GM12878 (cell line): ENCODE measurements around the gene CFAP47. TPM values are rescaled to one million over a fixed set of nuclear protein-coding genes. Genes with fewer than 3 reads are reported as not detected.

Experiments
- ATAC-seq: fragments of 200-7000 bp; cut with Tn5 transposase; 3 replicates; pipeline ENCODE4 v1.9.1; 2020; ENCODE audit warnings: mild to moderate bottlenecking, moderate library complexity
- BruUV-seq: library from RNA; stranded (reverse); fragments of 400-500 nt; replicated peaks from 2 replicates; lab custom pipeline; 2021; lab: Mats Ljungman, UMichigan
- CTCF ChIA-PET: fragments of 300-600 bp; sonication (Branson Sonifier 250); formaldehyde crosslinking; extraction: SDS; loops from one replicate; lab custom pipeline; 2021; ENCODE audit warnings: inconsistent platforms; lab: Yijun Ruan, JAX
- POLR2A ChIA-PET: fragments of 350-600 bp; formaldehyde crosslinking; extraction: SDS; loops from one replicate; lab custom pipeline; 2021; ENCODE audit warnings: inconsistent platforms; lab: Charles Lee
- RAD21 ChIA-PET: fragments of 300-600 bp; sonication (Branson Sonifier 250); formaldehyde crosslinking; loops from one replicate; lab custom pipeline; 2023; ENCODE audit warnings: antibody characterized with exemption; ENCODE audit not compliant: unreplicated experiment; lab: Charles Lee
- SMC1A ChIA-PET: fragments of 300-600 bp; sonication (Branson Sonifier 250); formaldehyde crosslinking; loops from one replicate; lab custom pipeline; 2023; ENCODE audit not compliant: unreplicated experiment, uncharacterized antibody; lab: Charles Lee
- DNase-seq: peaks from one replicate; pipeline ENCODE4 v3.0.0-alpha.2; 2011; ENCODE audit warnings: low read depth, low spot score
- FAIRE-seq: peaks from 3 replicates; lab custom pipeline; 2011; peaks lifted over from hg19 to GRCh38; lab: Jason Lieb, UNC
- H2AFZ ChIP-seq: 2 replicates; pipeline ENCODE4 v1.6.0; 2011; ENCODE audit warnings: low read depth, low read length, control low read depth; ENCODE audit not compliant: control insufficient read depth
- H3K27ac ChIP-seq: 2 replicates; pipeline ENCODE4 v1.5.1; 2011; ENCODE audit warnings: control low read depth; ENCODE audit not compliant: control insufficient read depth, insufficient read depth
- H3K27me3 ChIP-seq, 2 experiments: replicated peaks in 1 of 2; 2 replicates each; pipeline versions ENCODE4 v1.6.0 to v1.6.1; 2011; ENCODE audit warnings: low read length in 1 of 2; ENCODE audit not compliant: control insufficient read depth in 2 of 2, insufficient read depth in 2 of 2
- H3K36me3 ChIP-seq, 2 experiments: 2 replicates each; pipeline ENCODE4 v1.5.1; 2011; ENCODE audit warnings: low read length in 1 of 2; ENCODE audit not compliant: control insufficient read depth in 2 of 2, insufficient read depth in 2 of 2
- H3K4me1 ChIP-seq: 2 replicates; pipeline ENCODE4 v1.6.1; 2011; ENCODE audit warnings: mild to moderate bottlenecking, low read length, moderate library complexity, mixed read lengths; ENCODE audit not compliant: control insufficient read depth, insufficient read depth
- H3K4me2 ChIP-seq: 2 replicates; pipeline ENCODE4 v1.6.0; 2011; ENCODE audit warnings: control low read depth; ENCODE audit not compliant: control insufficient read depth, insufficient read depth
- H3K4me3 ChIP-seq: fragments of 200-600 bp; sonication (generic); 2 replicates; pipeline ENCODE4 v1.5.1; 2016
- H3K79me2 ChIP-seq: 2 replicates; pipeline ENCODE4 v1.6.0; 2011; ENCODE audit warnings: low read length; ENCODE audit not compliant: control insufficient read depth, insufficient read depth
- H3K9ac ChIP-seq: 2 replicates; pipeline ENCODE4 v1.8.0; 2011; ENCODE audit warnings: low read length, control low read depth, mixed read lengths; ENCODE audit not compliant: control insufficient read depth, insufficient read depth
- H3K9me3 ChIP-seq: replicated peaks from 3 replicates; pipeline ENCODE4 v1.5.1; 2011; ENCODE audit warnings: mild to moderate bottlenecking, low read length; ENCODE audit not compliant: control insufficient read depth, insufficient read depth
- H4K20me1 ChIP-seq: 2 replicates; pipeline ENCODE4 v1.6.0; 2011; ENCODE audit not compliant: control insufficient read depth, insufficient read depth
- CREM ChIP-seq: IDR thresholded peaks from 2 replicates; pipeline ENCODE4 v1.6.1; 2014; ENCODE audit warnings: antibody characterized with exemption, low read depth
- HDAC2 ChIP-seq: fragments of 200-600 bp; sonication (generic); IDR thresholded peaks from 2 replicates; pipeline ENCODE4 v1.6.1; 2017
- HDAC6 ChIP-seq: fragments of 200-600 bp; sonication (generic); IDR thresholded peaks from one replicate; pipeline ENCODE4 v1.8.0; 2017; ENCODE audit warnings: antibody characterized with exemption; ENCODE audit not compliant: unreplicated experiment
- NFYA ChIP-seq: IDR thresholded peaks from 2 replicates; pipeline ENCODE4 v1.6.1; 2011; ENCODE audit warnings: low read depth, mild to moderate bottlenecking, low read length, improper control_type of control experiment, borderline replicate concordance
- NR2C1 ChIP-seq: fragments of 450-650 bp; IDR thresholded peaks from 2 replicates; pipeline ENCODE4 v1.6.1; 2017; ENCODE audit warnings: antibody characterized with exemption, mild to moderate bottlenecking, moderate library complexity
- RB1 ChIP-seq: fragments of 450-650 bp; formaldehyde crosslinking; IDR thresholded peaks from 2 replicates; pipeline ENCODE4 v1.6.1; 2017; ENCODE audit warnings: mild to moderate bottlenecking, borderline replicate concordance
- RCOR1 ChIP-seq: conservative IDR thresholded peaks from 2 replicates; pipeline ENCODE4 v1.6.1; 2012; ENCODE audit warnings: low read depth, low read length, improper control_type of control experiment
- SREBF2 ChIP-seq: IDR thresholded peaks from 2 replicates; pipeline ENCODE4 v1.6.1; 2012; ENCODE audit warnings: mild to moderate bottlenecking, low read length
- STAT3 ChIP-seq: IDR thresholded peaks from 2 replicates; pipeline ENCODE4 v1.6.1; 2011; ENCODE audit warnings: low read depth, low read length, improper control_type of control experiment
- TCF3 ChIP-seq: IDR thresholded peaks from 2 replicates; pipeline ENCODE4 v1.6.1; 2012; ENCODE audit warnings: low read depth, mild to moderate bottlenecking, low read length, borderline replicate concordance; ENCODE audit not compliant: insufficient read depth
- TCF7 ChIP-seq: IDR thresholded peaks from 2 replicates; pipeline ENCODE4 v1.6.1; 2014; ENCODE audit warnings: antibody characterized with exemption, borderline replicate concordance
- USF1 ChIP-seq: IDR thresholded peaks from 2 replicates; pipeline ENCODE4 v1.6.1; 2011; ENCODE audit warnings: borderline replicate concordance, low read depth, mild to moderate bottlenecking, moderate library complexity, mixed read lengths, low read length; ENCODE audit not compliant: insufficient read depth; ENCODE audit errors: extremely low read length
- ZSCAN29 ChIP-seq: fragments of 450-650 bp; IDR thresholded peaks from 2 replicates; pipeline ENCODE4 v1.6.1; 2017; ENCODE audit warnings: mild to moderate bottlenecking, moderate library complexity
- WGBS: methylation state at CpG from one replicate; pipeline ENCODE4 v1.1.6; 2016; ENCODE audit warnings: low lambda C conversion rate; ENCODE audit not compliant: insufficient replicate concordance, insufficient coverage; ENCODE audit errors: missing lambda C conversion rate; 5-methylcytosine and 5-hydroxymethylcytosine counted together
- in situ Hi-C: fragments of 300-500 bp; cut with MboI; formaldehyde crosslinking; loops from 9 replicates; pipeline ENCODE4 v1.14.3; 2018; ENCODE audit warnings: mixed read lengths
- intact Hi-C: fragments of 100-400 bp; cut with micrococcal nuclease; formaldehyde crosslinking; loops from one replicate; pipeline ENCODE4 v1.14.2; 2022; ENCODE audit not compliant: unreplicated experiment
- polyA plus RNA-seq, 11 experiments: library from polyadenylated mRNA; depleted of rRNA in 4 of 11; unstranded in 6 of 11; stranded (reverse) in 5 of 11; fragments of >200 nt; fragmentation: Nextera tagmentation in 4 of 11; fragmentation: Illumina TruSeq in 1 of 11; extraction: Ambion mirVana in 4 of 11; extraction: Trizol in 1 of 11; gene quantifications; 1 replicate in 1 of 11; 2 replicates in 10 of 11; pipeline versions ENCODE4 v1.2.1 to v1.2.3, GENCODE V29; 2011 to 2016; ENCODE audit warnings: inconsistent platforms in 2 of 11, missing spikeins in 2 of 11, low read depth in 1 of 11
- total RNA-seq, 4 experiments: library from RNA; depleted of rRNA in 3 of 4; stranded (reverse); fragments of >200 nt in 3 of 4; fragmentation: Illumina TruSeq in 1 of 4; extraction: Trizol in 1 of 4; gene quantifications; 2 replicates each; pipeline versions ENCODE4 v1.2.1 to v1.2.3, GENCODE V29; 2013 to 2021
- TF ChIP-seq, protein P1 (sequence below): fragments of 450-650 bp; IDR thresholded peaks from 2 replicates; pipeline ENCODE4 v1.6.1; 2018; ENCODE audit warnings: borderline replicate concordance, mild to moderate bottlenecking; ENCODE audit not compliant: partially characterized antibody
- TF ChIP-seq, protein P2 (sequence below): IDR thresholded peaks from 2 replicates; pipeline ENCODE4 v1.6.1; 2011; ENCODE audit warnings: mild to moderate bottlenecking, low read depth, low read length, moderate library complexity; ENCODE audit not compliant: insufficient replicate concordance
- TF ChIP-seq, protein P3 (sequence below): IDR thresholded peaks from 2 replicates; pipeline ENCODE4 v1.6.1; 2012; ENCODE audit warnings: low read length, inconsistent platforms

Gene CFAP47
- total and polyA plus RNA-seq, 10 of the 15 experiments (the other 5 are each of a cell fraction or from before 2014, with no cell fraction given) = 0.02 to 0.88 (median 0.06) TPM; not detected in 3

DNA sequence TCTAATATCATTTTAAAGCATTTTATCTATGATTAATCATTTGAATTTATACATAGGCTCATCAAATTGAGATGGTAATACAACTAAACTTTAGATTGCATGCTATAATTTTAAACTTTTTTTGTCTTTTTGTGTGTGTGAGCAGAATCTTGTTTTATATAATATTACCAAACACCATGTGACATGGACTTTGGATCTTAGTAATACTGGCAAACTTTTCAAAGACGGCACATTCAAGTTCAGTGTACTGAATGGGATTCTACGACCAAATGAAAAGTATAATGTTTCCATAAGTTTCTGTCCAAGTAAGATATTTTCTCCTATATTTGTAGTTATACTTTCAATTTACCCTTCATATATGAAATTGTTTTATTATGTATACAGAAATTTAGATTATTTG is 116.0 kb downstream of the CFAP47 start:
- H3K9ac ChIP-seq = no peak overlapping the region
- H3K4me1 ChIP-seq = no peaks in the 10 kb centered on the region
- in situ Hi-C loops = no loop called here
- WGBS = 24% methylated on average over 2 of the region's 2 CpGs
- no peaks in the 10 kb centered on the region for H3K27me3 ChIP-seq
- ATAC-seq (no peak), DNase-seq (no peak), FAIRE-seq (no peak)
- no peaks in the 10 kb centered on the region for H3K79me2 ChIP-seq
- no peak for TF ChIP-seq HDAC6
- no peak for TF ChIP-seq RB1
- no peak for TF ChIP-seq STAT3
- no peak for TF ChIP-seq NFYA
- TF ChIP-seq, protein P1, sequence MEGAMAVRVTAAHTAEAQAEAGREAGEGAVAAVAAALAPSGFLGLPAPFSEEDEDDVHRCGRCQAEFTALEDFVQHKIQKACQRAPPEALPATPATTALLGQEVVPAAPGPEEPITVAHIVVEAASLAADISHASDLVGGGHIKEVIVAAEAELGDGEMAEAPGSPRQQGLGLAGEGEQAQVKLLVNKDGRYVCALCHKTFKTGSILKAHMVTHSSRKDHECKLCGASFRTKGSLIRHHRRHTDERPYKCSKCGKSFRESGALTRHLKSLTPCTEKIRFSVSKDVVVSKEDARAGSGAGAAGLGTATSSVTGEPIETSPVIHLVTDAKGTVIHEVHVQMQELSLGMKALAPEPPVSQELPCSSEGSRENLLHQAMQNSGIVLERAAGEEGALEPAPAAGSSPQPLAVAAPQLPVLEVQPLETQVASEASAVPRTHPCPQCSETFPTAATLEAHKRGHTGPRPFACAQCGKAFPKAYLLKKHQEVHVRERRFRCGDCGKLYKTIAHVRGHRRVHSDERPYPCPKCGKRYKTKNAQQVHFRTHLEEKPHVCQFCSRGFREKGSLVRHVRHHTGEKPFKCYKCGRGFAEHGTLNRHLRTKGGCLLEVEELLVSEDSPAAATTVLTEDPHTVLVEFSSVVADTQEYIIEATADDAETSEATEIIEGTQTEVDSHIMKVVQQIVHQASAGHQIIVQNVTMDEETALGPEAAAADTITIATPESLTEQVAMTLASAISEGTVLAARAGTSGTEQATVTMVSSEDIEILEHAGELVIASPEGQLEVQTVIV = no peak
- TF ChIP-seq, protein P2, sequence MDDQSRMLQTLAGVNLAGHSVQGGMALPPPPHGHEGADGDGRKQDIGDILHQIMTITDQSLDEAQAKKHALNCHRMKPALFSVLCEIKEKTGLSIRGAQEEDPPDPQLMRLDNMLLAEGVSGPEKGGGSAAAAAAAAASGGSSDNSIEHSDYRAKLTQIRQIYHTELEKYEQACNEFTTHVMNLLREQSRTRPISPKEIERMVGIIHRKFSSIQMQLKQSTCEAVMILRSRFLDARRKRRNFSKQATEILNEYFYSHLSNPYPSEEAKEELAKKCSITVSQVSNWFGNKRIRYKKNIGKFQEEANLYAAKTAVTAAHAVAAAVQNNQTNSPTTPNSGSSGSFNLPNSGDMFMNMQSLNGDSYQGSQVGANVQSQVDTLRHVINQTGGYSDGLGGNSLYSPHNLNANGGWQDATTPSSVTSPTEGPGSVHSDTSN = no peak
- TF ChIP-seq USF1 = no peak
- TF ChIP-seq, protein P3, sequence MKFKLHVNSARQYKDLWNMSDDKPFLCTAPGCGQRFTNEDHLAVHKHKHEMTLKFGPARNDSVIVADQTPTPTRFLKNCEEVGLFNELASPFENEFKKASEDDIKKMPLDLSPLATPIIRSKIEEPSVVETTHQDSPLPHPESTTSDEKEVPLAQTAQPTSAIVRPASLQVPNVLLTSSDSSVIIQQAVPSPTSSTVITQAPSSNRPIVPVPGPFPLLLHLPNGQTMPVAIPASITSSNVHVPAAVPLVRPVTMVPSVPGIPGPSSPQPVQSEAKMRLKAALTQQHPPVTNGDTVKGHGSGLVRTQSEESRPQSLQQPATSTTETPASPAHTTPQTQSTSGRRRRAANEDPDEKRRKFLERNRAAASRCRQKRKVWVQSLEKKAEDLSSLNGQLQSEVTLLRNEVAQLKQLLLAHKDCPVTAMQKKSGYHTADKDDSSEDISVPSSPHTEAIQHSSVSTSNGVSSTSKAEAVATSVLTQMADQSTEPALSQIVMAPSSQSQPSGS = no peak
- no peak for TF ChIP-seq TCF7
- TF ChIP-seq CREM = no peak
- TF ChIP-seq TCF3 = no peak
- TF ChIP-seq ZSCAN29 = no peak
- no peak for TF ChIP-seq SREBF2
- TF ChIP-seq RCOR1 = no peak
- no peak for TF ChIP-seq NR2C1
- no peak for TF ChIP-seq HDAC2
- H3K4me3 ChIP-seq = no peak overlapping the region
- no peaks in the 10 kb centered on the region for H3K9me3 ChIP-seq
- H3K4me2 ChIP-seq = no peak overlapping the region
- no peak overlapping the region for H2AFZ ChIP-seq
- no peaks in the 10 kb centered on the region for H4K20me1 ChIP-seq
- CTCF ChIA-PET = no interaction called here
- no TSS peak for BruUV-seq
- H3K27ac ChIP-seq = no peak overlapping the region
- no peaks in the 10 kb centered on the region for H3K36me3 ChIP-seq
- RAD21 ChIA-PET = no interaction called here
- SMC1A ChIA-PET = no interaction called here
- intact Hi-C loops = no loop called here
- POLR2A ChIA-PET = no interaction called here
